SKM-1 (cell line): ENCODE results near the gene MTHFD1L.

Source experiments
- DNase-seq: peaks from one replicate; lab custom pipeline; 2025; ENCODE audit not compliant: unreplicated experiment; lab: John Stamatoyannopoulos, UW

Gene MTHFD1L

DNA sequence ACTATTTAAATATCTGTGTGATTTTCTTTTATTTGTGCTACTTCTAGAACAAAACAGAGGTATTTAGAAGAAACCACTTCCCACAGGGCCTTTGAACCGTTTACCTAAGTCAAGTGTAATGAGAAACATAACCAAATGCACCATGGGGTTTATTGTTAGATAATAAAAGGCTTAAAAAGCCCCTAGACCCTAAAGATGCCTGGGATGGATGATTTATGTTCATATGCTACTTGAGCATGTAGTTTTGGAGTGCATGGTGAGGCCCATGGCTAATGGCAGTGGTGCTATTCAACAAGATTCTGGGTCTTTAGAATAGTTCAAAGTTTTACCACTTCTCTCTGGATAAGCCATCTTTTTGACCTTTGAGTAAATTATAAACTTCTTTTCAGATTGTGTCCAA, 65.9 kb downstream of the MTHFD1L start:
- DNase-seq: no peak

DNA sequence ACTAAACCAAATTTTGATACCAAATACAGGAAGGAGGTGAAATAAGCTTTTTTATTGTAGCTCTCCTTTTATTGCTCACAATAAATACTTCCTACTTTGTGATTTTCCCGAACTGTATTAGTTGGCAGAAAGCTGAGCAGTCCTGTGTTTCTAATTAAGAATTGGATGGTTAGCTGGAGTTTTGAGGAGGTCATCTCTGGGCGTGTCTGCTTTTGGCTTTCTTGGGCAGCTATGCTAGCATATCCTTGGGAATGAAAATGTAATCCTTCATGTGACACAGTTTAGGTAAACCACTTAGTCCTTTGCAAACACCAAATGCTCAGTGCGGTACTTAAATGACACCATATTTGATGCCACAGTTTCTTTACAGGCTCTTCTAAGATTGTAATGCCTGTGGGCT, 67.5 kb downstream of the MTHFD1L start:
- DNase-seq: no peak

DNA sequence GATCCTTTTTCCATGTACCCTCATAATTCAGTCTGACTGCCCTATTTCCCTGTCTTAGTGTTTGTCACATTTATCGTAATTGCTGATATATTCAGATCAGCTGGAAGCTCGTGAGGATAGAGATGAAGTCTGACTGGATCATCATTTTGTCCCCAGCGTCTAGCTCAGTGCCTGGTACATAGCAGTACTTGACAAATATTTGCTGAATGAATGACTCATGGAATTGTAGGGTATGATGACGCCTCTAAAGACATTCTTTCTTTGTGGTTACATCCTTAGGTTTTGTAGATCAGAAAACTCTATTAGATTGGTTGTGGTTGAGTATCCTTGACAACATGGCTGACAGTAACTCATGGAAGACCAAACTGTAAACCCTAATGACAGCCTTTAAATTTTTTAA, 68.9 kb downstream of the MTHFD1L start:
- no peak for DNase-seq

DNA sequence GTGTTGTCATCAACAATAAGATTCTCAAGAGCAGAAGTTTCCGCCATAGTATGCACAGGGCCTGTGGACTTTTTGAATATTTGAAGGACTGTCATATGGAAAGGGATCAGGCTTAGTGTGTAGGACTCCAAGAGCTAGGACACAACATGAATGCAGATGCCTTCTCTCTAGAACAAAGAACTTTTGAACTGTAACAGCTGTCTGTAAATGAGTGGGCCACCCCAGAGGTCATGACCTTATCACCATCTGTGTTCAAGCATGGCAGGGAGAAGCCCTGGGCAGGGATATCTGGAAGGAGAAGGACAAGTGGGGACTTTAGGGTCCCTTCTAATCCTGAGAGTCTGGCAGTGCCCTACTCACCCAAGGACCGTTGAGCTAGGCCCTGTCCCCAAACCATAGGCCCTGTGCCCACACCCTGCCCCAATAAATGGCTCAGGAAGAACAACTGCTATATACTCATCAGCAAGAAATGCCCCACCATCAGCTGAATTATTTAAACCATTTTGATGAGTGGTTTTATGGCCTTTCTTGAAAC, 70.6 kb downstream of the MTHFD1L start:
- no peak for DNase-seq

DNA sequence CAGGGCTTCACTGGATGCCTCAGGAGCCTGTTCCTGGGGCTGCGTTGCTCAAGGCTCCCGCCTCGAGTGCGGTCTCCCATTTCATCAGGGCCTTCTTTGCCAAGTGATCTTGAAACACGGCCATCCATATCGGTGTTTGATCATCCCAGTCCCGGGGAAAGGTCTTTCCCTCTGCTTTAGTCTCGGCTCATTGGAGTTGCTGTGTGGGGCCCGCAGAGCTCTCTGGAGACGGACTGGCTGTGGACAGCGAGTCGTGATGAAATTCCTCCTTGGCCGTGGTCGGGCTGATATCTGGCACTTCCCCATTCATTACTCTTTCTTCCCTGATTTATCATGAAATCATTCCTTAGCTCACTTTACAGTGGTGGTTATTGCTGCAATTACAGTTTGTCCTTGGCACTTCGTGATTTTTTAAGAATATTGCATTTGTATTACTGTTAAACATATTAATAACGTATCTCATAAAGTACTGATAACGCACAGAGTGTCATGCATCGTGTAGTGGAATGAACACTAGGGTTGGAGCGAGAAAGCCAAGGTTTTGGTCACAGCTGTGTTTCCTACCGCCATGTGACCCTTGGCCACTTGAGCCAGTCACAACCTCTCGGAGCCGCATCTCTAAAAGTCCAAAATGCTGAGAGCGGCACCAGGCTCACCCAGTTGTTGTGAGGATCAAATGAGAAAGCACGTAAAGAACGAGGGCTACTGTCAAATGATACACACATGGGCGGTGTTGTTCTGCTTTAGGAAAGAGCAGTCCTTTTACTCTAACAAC, 71.8 kb downstream of the MTHFD1L start:
- no peak for DNase-seq

DNA sequence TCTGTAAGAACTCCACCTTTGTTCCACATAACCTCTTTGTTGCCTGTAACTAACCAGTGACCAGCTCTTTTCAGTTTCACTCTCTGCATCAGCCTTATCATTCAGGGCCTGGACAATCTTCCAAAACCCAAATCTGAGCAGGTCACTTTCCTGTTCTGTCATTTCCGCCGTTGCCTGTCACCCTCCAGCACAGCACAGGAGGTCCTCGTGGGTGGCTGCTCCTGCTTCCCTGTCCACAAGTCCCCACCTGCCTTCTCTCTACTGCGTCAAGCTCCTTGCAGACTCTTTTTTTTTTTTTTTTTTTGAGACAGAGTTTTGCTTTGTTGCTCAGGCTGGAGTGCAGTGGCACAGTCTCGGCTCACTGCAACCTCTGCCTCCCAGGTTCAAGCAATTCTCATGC, 73.9 kb downstream of the MTHFD1L start:
- DNase-seq: no peak

DNA sequence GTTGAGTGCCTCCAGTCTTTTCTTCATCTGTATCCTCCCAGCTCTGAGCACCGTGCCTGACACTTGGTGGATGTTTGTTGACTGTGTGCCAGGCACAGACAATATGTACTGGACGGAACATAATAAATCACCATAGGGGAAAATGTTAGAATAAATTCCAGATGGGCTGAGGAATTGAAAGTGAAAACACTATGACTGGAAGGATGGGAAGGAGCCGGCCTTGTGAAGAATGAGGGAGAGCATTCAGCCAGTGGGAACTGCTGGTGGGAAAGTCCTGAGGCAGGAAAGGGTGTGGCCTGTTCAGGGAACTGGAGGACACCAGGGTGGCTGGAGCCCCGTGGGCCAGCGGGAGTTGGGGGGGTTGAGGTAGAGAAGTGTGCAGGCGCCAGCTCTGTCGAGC, 75.4 kb downstream of the MTHFD1L start:
- DNase-seq: no peak

DNA sequence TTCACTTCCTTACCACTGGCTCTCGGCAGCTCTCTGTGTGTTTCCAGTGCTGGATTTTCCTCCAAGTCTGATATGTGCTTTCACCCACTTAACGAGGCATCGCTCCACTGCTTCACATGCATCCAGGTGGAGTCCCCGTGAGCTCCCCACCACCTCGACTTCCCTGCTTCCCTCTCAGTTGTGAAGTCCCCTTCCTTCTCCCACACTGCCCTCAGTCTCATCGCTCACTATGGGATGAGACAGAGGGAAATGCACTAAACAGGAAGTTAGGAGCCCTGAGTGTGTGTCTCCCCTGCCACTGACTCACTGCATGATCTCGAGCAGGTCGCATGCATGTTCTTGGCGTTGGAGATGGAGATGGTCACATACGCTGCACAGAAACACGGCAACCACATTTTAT, 84.0 kb downstream of the MTHFD1L start:
- DNase-seq: no peak

DNA sequence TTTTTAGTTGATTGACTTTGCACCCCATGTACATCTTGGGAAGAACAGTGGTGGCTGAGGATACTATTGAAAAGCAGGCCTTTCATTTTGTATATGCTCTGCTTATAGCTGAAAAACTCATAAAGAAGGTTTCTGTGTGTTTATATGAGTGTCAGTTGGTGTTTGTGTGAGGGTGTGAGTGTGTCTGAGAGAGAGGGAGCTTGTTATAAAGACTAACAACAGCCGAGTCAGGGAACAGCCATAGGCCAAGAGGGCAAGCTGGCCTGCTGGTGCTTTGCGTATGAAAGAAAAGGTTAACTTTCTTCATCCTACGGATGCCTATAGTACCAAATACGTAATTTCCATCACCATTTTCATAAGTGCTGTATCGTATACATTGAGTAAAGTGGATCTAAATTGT, 88.3 kb downstream of the MTHFD1L start:
- DNase-seq: no peak

DNA sequence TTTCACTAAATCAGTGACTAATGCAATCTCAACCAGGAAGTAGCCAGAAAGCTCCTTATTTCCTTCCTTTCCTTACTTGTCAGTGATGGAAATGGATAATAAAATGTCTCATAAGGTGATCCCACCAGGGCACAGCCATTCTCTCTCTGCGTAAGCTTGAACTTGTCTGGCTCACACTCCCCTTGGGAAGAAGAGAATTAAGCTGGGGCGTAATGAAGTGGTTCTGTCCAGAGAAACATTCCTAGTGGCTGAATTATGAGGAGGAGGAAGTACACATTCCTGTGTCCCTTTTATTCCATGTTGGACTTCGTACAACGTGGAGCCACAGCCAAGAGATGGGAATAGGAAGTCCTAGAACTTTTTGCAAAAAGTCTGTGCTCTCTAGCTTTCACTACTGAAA, 93.7 kb downstream of the MTHFD1L start:
- no peak for DNase-seq

DNA sequence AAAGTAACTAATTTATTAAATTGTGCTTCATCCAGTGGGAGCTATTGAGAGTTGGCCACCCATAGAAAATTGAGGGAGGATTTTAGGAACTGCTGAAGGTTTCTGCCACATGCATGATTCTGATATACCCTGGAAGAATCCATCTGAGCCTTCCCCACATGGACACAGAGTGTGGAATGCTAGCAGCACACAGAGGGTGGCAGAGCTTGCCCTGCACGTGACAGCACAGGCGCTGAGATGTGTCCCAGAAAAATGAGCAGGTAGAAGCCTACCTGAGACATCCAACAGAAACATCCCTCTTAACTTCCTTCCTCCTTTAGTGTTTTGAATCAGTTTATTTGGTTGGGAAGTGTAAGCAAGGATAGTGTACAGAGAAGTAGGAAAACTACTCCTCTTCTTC, 96.9 kb downstream of the MTHFD1L start:
- no peak for DNase-seq

DNA sequence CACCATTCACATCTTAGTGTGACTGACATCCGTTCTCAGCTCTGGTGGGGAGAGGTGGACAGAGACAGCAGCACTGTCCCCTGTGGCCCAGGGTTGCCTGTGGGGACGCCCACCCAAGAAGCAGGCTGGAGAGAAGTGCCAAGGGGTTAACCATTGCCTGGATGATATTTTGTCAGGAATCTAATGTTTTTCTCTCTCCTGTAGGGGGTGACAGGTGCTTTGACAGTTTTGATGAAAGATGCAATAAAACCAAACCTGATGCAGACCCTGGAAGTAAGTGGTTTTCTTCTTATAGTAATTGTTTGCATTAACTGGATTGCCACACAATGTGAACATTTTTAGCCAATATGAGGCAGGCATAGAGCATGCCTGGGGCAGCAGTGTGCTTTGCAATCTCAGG, 99.3 kb downstream of the MTHFD1L start:
- no peak for DNase-seq

DNA sequence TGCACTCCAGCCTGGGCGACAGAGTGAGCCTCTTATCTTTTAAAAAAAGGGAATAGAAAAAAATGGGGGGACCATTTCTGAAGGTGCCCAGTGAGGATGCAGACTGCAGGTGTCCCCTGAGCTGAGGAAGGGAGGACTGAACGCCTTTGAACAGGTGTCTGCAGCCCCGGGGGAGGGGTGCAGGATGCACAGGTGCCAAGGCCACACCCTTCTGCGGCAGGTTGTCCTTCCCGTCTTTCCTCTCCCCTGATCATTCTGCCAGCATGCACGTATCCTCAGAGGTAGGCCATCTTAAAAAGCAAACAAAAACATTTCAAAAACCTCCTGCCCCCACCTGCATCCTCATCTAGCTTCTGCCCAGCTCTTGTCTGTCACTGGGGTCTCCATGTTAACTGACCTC, 101.3 kb downstream of the MTHFD1L start:
- DNase-seq: no peak

DNA sequence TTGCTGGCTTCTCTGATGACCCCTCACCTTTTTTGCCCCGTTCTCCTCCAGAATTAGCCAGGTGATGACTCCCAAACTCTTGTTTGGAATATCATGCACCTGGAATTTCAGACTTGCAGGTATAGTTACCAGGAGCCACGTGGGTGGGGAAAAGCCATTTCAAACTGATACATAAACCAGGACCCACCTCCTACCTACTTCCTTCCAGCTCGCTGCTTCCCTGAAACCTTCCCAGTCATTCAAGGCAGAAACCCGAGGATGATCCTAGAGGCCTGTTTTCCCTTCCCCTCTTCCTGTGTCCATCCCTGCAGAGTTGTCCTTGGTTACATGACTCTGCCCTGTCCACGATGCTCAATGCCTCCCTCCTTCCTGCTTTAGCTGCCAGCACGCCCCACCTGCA, 101.9 kb downstream of the MTHFD1L start:
- DNase-seq: no peak

DNA sequence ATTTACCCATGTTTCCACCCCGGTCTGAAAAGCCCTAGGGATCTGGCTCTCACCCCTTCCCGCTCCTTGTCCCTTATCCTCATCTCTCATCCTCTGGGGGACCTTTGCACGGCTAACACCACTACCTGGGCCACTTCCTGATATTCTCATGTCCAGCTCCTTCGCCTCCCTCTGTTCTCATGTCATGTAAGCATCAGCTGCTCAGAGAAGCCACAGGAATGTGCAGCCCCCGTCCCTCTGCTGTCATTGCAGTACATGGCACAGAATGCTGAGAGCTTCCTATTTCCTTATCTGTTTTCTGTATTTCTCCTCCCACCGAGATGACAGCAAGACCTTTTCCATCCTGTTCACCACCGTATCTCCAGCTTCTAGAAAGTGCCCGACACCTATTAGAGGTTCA, 102.4 kb downstream of the MTHFD1L start:
- no peak for DNase-seq

DNA sequence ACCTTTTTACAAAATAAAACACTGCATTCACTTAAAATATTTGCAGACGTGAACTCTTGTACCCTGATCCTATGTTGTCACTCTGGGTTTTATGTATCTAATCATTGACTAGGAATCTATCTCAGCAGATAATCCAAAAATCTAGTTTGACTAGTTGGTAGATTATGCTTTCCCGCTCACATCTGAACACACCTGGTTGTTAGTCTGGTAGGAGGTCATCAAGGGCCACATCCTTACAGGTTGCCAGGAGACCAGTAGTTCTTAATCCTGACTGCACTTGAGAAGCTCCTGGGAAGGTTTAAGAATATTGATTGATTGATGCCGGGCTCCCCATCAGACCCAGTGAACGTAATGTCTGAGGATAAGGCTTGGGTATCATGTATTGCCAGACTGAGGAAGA, 104.4 kb downstream of the MTHFD1L start:
- no peak for DNase-seq

DNA sequence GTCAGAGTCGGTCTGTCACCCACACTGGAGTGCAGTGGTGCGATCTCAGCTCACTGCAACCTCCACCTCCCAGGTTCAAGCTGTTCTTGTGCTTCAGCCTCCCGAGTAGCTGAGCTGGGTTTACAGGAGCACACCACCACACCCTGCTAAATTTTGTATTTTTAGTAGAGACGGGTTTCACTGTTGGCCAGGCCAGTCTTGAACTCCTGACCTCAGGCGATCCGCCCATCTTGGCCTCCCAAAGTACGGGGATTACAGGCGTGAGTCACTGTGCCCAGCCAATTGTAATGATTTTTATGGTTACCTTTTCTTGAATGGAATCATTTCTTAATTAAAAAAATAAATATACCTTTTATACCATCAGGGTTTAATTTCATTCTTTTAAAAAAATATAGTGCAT, 105.7 kb downstream of the MTHFD1L start:
- no peak for DNase-seq

DNA sequence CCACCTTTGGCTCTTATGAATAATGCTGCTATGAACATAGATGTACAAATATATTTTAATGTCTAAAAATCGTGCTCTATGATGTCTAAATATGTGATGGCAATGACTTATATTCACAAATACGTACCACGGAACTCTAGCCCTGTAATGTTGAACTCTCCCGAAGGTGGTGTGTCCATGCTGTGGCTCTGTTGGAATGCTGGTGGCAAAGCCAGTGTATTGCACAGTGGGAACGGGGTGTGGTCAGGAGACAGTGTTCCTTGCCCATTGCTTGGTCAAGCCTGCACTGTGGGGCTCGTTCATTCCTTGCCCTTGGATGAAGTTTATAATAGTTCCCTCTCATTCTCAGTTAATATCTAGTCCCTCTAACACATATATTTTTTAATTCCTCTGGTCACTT, 109.6 kb downstream of the MTHFD1L start:
- DNase-seq: no peak

DNA sequence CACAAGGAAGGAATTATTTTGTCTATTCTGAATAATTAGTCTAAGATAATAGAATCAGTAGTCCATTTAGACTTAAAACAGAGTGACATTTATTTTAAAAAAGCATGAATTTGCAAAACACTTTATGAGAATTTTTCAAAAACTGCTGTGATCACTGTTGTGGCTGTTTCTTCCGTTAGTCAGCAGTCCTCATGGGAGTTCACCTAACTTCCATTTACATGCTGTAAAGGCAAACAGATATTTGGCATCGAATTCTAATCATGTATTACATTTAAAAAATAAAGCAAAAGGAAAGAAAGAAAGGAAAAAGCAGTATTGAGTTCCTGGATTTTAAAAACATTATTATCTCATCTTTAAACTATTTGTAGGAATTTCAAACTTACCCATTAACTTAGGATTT, 111.8 kb downstream of the MTHFD1L start:
- no peak for DNase-seq

DNA sequence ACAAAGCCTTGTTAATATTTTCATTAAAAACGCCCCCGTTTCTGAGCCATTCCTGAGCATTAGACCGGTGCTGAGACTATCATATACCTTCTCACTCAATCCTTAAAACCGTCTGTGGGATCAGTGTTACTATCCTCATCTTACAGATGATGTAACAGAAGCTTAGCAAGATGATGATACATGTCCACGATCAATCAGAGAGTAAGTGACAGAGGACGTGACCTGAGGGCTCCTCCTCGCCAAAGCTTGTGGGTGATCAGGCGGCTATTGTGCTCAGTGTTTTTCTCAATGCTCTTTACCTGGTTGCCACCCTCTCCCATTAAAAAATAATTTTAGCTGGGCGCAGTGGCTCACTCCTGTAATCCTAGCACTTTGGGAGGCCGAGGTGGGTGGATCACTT, 113.1 kb downstream of the MTHFD1L start:
- no peak for DNase-seq

DNA sequence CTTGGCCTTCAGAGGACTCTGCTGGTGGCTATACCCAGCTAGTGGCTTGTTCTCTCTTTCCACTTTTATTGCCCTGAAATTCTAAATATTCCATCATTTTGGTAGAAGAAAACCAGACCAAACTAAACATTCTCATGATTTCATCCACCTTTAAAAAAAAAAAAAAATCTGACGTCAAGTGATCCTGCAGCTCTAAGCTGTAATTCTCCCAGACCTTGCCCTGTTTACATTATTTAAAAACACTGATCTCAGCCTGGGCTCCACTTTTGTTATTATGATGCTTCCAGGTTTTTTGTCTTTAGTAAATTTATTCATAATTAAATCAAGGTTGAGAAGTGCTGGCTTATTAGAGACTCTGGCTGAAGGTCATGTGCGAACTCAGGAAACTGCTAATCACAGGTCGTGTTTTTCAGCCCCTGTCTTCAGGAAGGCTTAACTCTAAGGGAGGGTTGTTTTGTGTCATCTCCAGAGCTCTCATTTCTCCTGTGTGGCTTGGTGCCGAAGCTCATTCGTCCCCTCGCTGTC, 114.4 kb downstream of the MTHFD1L start:
- DNase-seq: no peak

DNA sequence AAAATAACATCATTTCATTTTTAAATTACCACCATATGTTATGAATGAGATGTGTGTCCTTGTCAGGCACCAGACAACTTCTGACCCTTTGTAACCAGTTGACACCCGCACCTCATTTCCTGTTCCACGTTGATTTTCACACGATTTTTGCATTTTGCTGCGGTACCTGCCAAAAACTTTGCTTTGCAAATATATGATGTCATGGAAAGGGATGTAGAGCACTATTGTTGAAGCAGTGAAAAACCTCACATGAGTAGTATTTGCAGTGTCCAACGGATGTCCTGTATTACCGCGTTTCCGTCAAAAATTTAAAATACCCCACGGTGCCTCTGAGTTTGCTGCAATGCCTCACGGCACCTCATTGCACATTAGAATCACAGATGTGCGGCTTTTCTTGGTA, 115.6 kb downstream of the MTHFD1L start:
- DNase-seq: no peak

DNA sequence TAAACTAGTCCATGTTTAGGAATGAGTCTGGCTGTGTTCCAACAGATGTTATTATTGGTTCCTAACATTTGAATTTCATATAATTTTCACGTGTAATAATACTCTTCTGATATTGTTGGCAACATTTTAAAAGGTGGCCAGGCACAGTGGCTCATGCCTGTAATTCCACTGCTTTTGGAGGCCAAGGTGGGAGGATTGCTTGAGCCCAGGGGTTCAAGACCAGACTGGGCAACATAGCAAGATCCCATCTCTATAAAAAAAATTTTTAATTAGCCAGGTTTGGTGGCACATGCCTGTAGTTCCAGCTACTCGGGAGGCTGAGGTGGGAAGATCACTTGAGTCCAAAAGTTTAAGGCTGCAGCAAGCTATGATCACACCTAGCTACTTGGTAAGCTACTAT, 116.2 kb downstream of the MTHFD1L start:
- no peak for DNase-seq
